HG03354 (cell line): Measurements from ENCODE around the gene LDLRAD4.

Experiments
- ATAC-seq: cut with Tn5 transposase; IDR thresholded peaks from one replicate; pipeline ENCODE4 v1.9.1; 2021; ENCODE audit warnings: mild to moderate bottlenecking; ENCODE audit not compliant: unreplicated experiment, poor library complexity, severe bottlenecking

LDLRAD4 gene

GRCh38 chr18:13502585-13502984 is 284.0 kb downstream of the LDLRAD4 start:
- no peak for ATAC-seq

- no peak for ATAC-seq
Measured at GRCh38 chr18:13503836-13504235, 285.3 kb downstream of the LDLRAD4 start.

DNA sequence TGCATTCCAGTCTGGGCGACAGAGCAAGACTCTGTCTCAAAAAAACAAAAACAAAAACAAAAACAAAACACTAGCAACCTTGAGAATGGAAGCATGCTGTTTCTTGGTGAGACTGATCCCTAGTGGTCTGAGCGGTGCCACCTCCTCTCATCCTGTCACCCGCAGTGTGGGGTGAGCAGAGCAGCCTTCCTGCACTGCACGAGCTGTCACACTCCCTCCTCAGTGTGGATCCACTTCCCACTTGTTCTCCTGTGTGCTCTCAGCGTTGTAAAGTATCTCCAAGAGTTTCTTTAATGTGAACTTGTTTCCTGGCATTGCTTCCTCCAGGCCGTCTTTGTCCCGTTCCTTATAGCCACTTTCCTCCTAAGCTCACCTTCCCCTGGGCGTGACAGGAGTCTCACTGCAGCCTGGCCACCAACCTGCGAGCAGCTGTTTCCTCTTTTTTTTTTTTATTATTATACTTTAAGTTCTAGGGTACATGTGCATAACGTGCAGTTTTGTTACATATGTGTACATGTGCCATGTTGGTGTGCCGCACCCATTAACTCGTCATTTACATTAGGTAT is 287.3 kb downstream of the LDLRAD4 start:
- no peak for ATAC-seq

DNA sequence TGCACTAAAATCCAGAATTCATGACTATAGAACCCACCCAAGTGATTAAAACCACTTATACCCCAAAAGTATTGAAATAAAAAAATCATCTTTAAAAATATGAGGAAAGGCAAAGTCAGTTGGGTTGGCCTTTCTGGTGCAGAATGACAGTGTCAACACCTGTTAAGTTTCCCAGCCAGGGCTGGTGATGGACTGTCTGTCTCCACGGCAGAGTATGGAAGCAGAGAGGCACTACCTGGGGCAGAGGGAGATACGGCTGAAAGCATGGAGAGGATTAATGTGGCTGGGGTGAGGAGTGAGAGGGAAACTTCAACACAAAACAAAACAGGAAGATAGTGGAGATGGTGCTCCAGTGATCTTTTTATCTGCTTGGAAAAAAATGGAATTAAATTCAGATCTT is 292.0 kb downstream of the LDLRAD4 start:
- no peak for ATAC-seq

GRCh38 chr18:13511961-13512577 is 293.5 kb downstream of the LDLRAD4 start:
- no peak for ATAC-seq

- ATAC-seq: no peak
Measured at GRCh38 chr18:13513021-13513420, 294.5 kb downstream of the LDLRAD4 start.

- no peak for ATAC-seq
Measured at GRCh38 chr18:13513481-13513880, 294.9 kb downstream of the LDLRAD4 start.

- no peak for ATAC-seq
Measured at GRCh38 chr18:13514558-13514957, 296.0 kb downstream of the LDLRAD4 start.

DNA sequence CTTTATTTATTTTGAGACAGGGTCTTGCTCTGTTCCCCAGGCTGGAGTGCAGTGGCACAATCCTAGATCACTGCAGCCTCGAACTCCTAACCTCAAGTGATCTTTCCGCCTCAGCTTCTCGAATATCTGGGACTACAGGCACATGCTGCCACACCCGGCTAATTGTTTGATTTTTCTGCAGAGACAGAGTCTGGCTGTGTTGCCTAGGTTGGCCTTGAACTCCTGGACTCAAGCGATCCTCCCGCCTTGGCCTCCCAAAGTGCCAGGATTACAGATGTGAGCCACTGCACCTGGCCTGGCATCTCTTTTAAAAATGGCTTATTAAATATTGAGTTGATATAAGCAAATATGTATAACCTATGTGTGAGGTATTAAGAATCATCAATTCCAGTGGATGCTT is 298.3 kb downstream of the LDLRAD4 start:
- no peak for ATAC-seq

GRCh38 chr18:13517369-13517768 is 298.8 kb downstream of the LDLRAD4 start:
- no peak for ATAC-seq

DNA sequence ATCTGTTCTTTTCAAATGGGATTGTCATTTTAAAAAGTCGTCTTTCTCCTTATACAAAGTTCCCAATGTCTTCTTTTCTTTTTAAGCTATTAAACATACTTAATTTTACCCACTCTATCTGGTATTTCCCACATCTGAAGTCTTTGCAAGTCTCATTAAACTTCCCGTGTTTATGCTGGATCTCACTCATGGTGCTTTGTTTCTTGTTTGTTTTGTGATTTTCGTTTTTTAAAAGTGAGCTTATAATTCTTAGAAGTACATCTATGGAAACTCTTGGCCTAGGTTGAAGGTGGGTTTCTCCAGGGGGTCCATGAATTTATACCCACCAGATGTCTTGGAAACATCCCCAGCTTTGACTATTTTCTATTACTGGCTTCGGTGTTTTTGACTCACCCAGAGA is 299.8 kb downstream of the LDLRAD4 start:
- no peak for ATAC-seq

DNA sequence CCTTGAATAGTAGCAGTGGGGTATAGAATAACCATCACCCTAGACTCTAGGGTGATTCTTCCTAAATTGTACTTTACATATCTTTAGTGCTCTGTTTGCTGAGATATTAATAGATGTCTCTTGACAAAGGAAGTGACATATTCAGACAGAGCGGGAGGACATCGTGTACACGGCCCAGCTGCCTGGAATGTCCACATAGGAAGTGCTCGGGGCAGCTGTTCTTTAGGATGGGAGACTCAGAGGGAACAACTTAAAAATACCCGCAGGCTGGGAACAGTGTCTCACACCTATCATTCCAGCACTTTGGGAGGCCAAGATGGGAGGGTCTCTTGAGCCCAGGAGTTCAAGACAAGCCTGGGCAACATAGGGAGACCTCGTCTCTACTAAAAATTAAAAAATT is 301.7 kb downstream of the LDLRAD4 start:
- no peak for ATAC-seq

GRCh38 chr18:13520741-13521140 is 302.2 kb downstream of the LDLRAD4 start:
- no peak for ATAC-seq

DNA sequence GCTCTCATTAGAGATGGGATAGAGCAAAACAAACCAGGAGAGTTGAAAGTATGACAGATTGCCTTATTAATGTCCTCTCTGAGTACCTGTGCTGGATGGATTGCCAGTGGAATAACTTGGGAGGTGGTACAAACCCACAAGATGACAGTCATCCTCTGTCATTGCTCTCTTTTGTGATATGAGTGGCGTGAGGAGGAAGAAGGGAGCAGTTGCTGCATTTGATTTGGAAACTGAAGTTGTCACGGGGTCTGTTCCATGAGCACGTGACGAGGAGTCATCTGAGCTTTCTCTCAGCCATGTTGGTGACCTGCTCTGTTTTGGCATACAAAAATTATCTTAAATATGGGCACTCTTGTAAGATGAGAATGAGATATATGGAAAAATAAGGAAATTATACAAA is 302.9 kb downstream of the LDLRAD4 start:
- no peak for ATAC-seq

DNA sequence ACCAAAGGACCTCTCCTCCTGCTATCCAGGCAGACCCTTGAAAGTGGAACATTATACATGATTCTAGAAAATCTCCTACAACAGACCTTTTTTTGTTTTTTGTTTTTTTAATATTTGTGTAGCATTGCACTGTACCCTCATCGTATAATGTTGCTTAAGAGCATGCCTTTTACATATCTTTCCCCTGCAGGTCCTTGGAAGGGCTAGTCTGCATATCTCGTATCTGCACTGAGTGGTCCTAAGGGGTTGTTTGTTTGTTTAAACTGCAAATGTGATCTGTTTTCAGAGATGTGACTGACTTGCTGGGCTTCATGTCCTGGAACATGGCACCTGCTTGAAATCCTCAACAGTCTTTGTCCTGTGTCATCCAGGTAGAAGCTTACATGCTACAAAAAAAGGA is 303.7 kb downstream of the LDLRAD4 start:
- no peak for ATAC-seq

- ATAC-seq: no peak
Measured at GRCh38 chr18:13522861-13523660, 304.5 kb downstream of the LDLRAD4 start.

GRCh38 chr18:13524054-13524453 is 305.5 kb downstream of the LDLRAD4 start:
- no peak for ATAC-seq

DNA sequence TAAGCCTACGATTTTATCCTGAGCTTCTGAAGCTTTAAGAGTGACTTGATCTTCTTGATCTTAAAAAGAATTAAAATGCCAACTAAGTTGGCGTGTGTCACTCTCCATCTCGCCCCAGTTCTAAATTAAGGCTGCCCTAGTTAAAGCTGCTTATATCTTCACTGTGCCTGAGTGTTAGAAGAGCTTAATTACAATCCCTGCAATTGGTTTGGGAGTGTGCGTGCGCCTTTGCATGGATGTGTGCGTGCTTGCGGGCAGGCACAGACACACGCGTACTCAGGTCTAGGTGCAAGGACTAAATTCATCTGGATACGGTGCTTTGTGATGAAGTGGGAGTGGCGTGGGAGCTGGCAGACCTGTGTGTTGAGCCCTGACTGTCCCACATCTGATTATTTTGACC is 306.3 kb downstream of the LDLRAD4 start:
- no peak for ATAC-seq

- ATAC-seq: no peak
Measured at GRCh38 chr18:13525381-13526029, 306.9 kb downstream of the LDLRAD4 start.

- ATAC-seq: no peak
Measured at GRCh38 chr18:13526519-13526918, 308.0 kb downstream of the LDLRAD4 start.

- ATAC-seq: no peak
Measured at GRCh38 chr18:13527256-13527655, 308.7 kb downstream of the LDLRAD4 start.
